ENCODE results near the gene BMPR1A. TPM values are rescaled to one million over a fixed set of nuclear protein-coding genes. Genes with fewer than 3 reads are reported as not detected.

BMPR1A gene
- total and polyA plus RNA-seq, 2 of the 13 experiments (the other 11 are each of a cell fraction or from before 2014, with no cell fraction given) = 17.8 to 44.2 TPM

DNA sequence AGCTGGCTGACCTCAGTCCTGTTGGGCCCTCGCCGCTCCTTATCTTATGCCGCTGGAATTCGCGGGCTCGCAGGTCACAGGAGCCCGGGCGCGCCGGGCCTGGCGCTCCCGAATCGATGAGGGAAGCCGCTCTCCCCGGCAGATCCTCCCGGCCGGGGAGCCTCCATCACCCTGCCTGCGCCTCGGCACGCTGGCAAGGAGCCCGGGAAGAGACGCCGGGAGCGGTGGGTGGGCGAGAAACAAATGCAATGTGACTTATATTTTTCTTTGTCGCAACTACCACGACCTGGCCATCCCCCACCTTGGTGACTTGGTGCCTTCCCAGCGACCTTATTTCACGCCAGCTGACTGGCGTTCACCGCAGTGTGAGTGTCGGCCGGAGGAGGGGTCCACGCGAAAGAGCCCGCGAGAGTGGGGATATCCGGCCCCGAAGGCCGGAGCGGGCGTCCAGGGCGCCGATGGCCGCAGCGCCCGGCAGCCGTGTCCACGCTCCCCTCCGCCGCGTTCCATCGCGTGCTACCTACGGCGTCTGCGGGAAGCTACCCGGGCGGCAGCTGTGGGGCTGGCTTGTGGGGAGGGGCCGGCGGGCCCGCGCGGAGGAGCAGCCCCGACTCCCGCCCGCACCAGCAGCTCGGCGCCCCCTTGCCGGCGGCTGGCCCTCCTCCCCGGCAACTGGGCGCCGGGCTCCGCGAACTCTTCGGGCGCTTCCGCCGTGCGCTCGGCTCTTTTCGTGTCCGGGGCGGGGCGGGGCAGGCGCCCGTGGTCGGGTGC lies 494 bp upstream of the BMPR1A start (continued):
- TF ChIP-seq, protein P1, sequence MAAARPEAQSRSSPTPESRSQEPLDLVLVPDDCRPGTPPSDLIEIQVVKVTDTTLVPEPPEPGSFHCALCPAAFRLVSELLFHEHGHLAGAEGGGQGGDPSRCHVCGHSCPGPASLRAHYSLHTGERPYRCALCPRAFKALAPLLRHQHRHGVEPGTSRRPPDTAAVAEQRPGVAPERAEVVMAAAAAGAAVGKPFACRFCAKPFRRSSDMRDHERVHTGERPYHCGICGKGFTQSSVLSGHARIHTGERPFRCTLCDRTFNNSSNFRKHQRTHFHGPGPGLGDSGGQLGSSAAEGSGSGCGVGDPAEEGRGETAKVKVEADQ (CRISPR knock-in tag; IDR thresholded peaks at IDR 0.05; ENCODE audit: borderline replicate concordance) = peak; percentile 78; the same call in 1 of the 2 replicates
- peak; percentile 69; the same call in 1 of the 2 replicates for TF ChIP-seq ZNF891 (CRISPR knock-in tag; IDR thresholded peaks at IDR 0.05)
- TF ChIP-seq, protein P2, sequence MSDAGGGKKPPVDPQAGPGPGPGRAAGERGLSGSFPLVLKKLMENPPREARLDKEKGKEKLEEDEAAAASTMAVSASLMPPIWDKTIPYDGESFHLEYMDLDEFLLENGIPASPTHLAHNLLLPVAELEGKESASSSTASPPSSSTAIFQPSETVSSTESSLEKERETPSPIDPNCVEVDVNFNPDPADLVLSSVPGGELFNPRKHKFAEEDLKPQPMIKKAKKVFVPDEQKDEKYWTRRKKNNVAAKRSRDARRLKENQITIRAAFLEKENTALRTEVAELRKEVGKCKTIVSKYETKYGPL (CRISPR knock-in tag; IDR thresholded peaks at IDR 0.05) = no peak
- TF ChIP-seq FOXK1 (CRISPR knock-in tag; IDR thresholded peaks at IDR 0.05; ENCODE audit: borderline replicate concordance, low read depth) = no peak
- no peak for TF ChIP-seq BHLHE40 (IDR thresholded peaks at IDR 0.05; ENCODE audit: low read length)
- TF ChIP-seq KLF6 (CRISPR knock-in tag; IDR thresholded peaks at IDR 0.05) = 0 out of 2 replicates have a peak, but pooled peaks have one; percentile 37
- TF ChIP-seq GATAD1 (CRISPR knock-in tag; IDR thresholded peaks at IDR 0.05) = no peak; the same call in 1 of the 2 replicates
- TF ChIP-seq ZNF770 (CRISPR knock-in tag; IDR thresholded peaks at IDR 0.05) = peak; percentile 55; the same call in 1 of the 2 replicates
- TF ChIP-seq, protein P3, sequence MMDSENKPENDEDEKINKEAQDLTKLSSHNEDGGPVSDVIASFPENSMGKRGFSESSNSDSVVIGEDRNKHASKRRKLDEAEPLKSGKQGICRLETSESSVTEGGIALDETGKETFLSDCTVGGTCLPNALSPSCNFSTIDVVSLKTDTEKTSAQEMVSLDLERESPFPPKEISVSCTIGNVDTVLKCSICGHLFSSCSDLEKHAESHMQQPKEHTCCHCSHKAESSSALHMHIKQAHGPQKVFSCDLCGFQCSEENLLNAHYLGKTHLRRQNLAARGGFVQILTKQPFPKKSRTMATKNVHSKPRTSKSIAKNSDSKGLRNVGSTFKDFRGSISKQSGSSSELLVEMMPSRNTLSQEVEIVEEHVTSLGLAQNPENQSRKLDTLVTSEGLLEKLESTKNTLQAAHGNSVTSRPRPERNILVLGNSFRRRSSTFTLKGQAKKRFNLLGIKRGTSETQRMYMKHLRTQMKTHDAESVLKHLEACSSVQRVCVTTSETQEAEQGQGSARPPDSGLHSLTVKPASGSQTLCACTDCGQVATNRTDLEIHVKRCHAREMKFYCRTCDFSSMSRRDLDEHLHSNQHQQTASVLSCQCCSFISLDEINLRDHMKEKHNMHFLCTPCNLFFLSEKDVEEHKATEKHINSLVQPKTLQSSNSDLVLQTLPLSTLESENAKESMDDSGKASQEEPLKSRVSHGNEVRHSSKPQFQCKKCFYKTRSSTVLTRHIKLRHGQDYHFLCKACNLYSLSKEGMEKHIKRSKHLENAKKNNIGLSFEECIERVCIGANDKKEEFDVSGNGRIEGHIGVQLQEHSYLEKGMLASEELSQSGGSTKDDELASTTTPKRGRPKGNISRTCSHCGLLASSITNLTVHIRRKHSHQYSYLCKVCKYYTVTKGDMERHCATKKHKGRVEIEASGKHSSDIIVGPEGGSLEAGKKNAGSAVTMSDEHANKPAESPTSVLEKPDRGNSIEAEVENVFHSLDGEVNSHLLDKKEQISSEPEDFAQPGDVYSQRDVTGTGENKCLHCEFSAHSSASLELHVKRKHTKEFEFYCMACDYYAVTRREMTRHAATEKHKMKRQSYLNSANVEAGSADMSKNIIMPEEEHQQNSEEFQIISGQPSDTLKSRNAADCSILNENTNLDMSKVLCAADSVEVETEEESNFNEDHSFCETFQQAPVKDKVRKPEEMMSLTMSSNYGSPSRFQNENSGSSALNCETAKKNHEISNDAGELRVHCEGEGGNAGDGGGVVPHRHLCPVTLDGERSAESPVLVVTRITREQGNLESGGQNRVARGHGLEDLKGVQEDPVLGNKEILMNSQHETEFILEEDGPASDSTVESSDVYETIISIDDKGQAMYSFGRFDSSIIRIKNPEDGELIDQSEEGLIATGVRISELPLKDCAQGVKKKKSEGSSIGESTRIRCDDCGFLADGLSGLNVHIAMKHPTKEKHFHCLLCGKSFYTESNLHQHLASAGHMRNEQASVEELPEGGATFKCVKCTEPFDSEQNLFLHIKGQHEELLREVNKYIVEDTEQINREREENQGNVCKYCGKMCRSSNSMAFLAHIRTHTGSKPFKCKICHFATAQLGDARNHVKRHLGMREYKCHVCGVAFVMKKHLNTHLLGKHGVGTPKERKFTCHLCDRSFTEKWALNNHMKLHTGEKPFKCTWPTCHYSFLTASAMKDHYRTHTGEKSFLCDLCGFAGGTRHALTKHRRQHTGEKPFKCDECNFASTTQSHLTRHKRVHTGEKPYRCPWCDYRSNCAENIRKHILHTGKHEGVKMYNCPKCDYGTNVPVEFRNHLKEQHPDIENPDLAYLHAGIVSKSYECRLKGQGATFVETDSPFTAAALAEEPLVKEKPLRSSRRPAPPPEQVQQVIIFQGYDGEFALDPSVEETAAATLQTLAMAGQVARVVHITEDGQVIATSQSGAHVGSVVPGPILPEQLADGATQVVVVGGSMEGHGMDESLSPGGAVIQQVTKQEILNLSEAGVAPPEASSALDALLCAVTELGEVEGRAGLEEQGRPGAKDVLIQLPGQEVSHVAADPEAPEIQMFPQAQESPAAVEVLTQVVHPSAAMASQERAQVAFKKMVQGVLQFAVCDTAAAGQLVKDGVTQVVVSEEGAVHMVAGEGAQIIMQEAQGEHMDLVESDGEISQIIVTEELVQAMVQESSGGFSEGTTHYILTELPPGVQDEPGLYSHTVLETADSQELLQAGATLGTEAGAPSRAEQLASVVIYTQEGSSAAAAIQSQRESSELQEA (CRISPR knock-in tag; IDR thresholded peaks at IDR 0.05; ENCODE audit: not compliant biosample characterization) = peak; percentile 81
- 0 out of 2 replicates have a peak, but pooled peaks have one; percentile 17 for TF ChIP-seq SATB2 (CRISPR knock-in tag; IDR thresholded peaks at IDR 0.05)
- TF ChIP-seq, protein P4, sequence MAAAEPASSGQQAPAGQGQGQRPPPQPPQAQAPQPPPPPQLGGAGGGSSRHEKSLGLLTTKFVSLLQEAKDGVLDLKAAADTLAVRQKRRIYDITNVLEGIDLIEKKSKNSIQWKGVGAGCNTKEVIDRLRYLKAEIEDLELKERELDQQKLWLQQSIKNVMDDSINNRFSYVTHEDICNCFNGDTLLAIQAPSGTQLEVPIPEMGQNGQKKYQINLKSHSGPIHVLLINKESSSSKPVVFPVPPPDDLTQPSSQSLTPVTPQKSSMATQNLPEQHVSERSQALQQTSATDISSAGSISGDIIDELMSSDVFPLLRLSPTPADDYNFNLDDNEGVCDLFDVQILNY (CRISPR knock-in tag; conservative IDR thresholded peaks at IDR 0.05) = peak; percentile 65; the same call in 1 of the 2 replicates
- TF ChIP-seq SPEN (CRISPR knock-in tag; IDR thresholded peaks at IDR 0.05; ENCODE audit: low read depth) = peak; percentile 35; the same call in 1 of the 2 replicates
- 0 out of 2 replicates have a peak, but pooled peaks have one; percentile 45 for TF ChIP-seq GATAD2A (CRISPR knock-in tag; IDR thresholded peaks at IDR 0.05)
- peak; percentile 32 for TF ChIP-seq XRCC5 (optimal IDR thresholded peaks at IDR 0.05; ENCODE audit: low read length)

Data from HepG2 (cell line).